22Rv1 (cell line): ENCODE data around the gene MBD2.

Experiments used
- H3K27ac ChIP-seq: fragments of 450-650 bp; 2 replicates; pipeline ENCODE4 v1.5.1; 2017
- ZFX ChIP-seq: fragments of 450-650 bp; IDR thresholded peaks from 2 replicates; pipeline ENCODE4 v1.6.1; 2017; ENCODE audit warnings: antibody characterized with exemption, borderline replicate concordance
- TF ChIP-seq, protein P1 (sequence below): fragments of 450-650 bp; IDR thresholded peaks from 2 replicates; pipeline ENCODE4 v1.5.1; 2017; ENCODE audit warnings: mild to moderate bottlenecking

The MBD2 gene

DNA sequence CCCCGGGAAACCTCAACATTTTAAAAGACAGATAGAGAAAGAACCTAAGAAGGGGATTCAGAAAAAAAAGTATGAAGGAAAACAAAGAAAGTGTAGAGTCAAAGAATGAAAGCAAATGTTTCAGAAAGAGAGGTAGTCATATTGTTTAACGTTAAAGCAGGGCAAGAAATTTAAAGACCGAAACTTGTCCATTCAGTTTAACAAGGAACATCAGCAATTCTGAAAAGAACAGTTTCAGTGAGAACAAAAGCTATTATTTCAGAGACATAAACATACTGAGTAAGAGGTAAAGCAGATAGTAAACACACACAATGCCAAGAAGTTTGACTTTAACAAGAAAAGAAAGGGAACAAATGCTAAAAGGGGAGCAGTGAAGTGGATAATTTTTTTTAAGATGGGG lies 41.1 kb downstream of the MBD2 start:
- no peak overlapping the region; the same call in 1 of the 2 replicates for H3K27ac ChIP-seq
- TF ChIP-seq ZFX = no peak
- TF ChIP-seq, protein P1, sequence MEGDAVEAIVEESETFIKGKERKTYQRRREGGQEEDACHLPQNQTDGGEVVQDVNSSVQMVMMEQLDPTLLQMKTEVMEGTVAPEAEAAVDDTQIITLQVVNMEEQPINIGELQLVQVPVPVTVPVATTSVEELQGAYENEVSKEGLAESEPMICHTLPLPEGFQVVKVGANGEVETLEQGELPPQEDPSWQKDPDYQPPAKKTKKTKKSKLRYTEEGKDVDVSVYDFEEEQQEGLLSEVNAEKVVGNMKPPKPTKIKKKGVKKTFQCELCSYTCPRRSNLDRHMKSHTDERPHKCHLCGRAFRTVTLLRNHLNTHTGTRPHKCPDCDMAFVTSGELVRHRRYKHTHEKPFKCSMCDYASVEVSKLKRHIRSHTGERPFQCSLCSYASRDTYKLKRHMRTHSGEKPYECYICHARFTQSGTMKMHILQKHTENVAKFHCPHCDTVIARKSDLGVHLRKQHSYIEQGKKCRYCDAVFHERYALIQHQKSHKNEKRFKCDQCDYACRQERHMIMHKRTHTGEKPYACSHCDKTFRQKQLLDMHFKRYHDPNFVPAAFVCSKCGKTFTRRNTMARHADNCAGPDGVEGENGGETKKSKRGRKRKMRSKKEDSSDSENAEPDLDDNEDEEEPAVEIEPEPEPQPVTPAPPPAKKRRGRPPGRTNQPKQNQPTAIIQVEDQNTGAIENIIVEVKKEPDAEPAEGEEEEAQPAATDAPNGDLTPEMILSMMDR = no peak

- H3K27ac ChIP-seq = no peak overlapping the region
- TF ChIP-seq ZFX = no peak
- TF ChIP-seq, protein P1 = no peak
These were observed 42.4 kb downstream of the MBD2 start for GRCh38 chr18:54181856-54182602.

- TF ChIP-seq, protein P1 = no peak
- TF ChIP-seq ZFX = no peak
- H3K27ac ChIP-seq = no peak overlapping the region
These were observed 50.4 kb downstream of the MBD2 start for GRCh38 chr18:54173980-54174630.

DNA sequence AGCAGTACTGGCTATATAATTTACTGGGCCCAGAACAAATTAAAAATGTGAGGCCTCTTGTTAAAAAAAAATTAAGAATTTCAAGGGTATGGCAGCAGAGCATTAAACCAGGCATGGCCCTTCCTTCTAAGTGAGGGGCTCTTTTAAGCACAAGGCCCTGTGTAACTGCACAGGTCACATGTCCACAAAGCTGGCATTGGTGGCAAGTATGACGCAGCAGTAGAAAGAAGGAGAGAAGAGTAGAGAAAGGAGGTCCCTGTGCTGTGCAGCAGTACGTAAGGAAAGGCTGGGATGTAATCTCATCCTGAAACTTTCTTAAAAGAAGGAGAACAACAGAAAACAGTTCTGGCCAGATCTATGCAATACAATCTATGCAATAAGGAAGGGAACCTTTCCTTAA lies 51.2 kb downstream of the MBD2 start:
- no peak for TF ChIP-seq ZFX
- TF ChIP-seq, protein P1 = no peak
- no peak overlapping the region for H3K27ac ChIP-seq

DNA sequence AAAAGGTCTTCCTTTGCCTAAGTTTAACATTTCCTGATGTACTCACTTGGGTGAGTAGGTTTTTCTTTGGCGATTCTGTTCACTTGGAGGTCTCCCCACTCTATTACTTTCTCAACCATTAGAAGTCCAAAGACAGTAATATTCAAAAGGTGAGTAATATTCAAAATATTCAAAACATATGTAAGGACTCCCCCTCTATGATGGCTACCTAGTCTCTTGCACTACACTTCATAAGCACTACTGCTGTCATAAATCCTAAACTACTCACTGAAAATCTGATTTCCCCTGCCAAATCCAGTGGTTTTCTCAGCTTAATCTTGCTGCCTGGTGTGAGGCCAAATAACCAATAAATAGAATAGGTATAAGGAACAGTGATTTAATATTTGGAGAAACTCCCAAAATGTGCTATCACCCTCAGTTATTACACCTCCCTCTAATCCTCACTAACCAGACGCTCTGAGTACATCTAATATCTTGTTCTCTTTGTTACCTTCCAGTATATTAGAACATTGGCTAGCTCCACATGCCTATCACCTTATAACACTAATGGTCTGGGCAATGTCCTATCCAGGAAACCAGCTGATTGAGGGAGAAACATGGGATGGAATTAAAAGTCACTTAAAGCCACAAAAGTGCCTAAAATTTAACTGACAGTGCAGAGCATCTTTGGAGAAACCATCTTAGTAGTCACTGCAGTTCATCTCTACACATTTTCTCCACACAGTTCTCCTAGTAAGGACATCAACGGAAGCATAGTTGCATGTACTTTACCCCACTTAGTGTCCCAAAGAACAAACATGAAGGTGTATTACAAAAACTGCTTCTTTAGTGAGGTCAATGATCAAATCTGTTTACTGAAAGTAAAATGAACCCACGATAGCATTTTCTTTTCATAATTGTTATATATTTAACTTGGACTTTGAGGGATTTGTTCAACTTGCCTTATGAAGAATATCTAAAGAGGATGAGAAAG lies 54.8 kb downstream of the MBD2 start:
- H3K27ac ChIP-seq = no peak overlapping the region
- TF ChIP-seq ZFX = no peak
- TF ChIP-seq, protein P1 = no peak

DNA sequence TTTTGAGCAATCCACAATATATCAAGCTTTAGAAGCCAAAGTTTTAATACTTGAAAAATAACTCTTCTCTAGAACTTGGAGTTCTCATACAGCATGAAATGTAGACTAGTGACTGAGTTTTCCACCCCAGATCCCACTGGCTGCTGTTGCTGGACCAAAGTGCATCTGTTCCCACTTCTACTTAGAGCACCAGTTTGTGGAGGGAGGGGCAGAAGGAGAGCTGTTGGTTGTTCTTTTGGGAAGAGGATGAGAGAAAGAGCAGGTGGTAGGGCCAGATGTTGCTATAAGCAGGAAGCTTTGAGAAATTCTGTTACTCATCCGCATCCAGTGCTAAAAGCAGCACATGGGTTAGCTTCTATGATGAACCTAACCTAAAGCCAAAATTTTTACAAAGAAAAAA lies 59.0 kb downstream of the MBD2 start:
- TF ChIP-seq ZFX = no peak

DNA sequence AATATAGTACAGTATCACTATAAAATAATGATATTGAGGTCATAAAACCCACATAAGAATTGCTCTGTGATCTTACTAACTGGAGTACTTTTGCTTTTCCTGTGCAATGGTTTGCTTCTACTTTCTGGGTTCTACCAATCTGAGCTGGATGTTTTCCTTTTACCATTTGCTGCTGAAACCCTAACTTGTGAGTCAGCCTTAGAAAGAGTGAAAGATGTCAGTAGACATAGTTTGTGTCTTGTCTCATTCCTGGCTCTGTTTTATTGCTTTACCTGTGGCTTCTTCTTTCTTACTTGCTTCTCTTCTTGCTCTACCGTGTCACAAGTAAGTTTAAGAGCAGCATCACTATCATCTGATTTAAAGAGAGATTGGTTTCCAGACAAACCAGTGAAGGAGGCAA lies 61.0 kb downstream of the MBD2 start:
- H3K27ac ChIP-seq = no peak overlapping the region
- TF ChIP-seq ZFX = no peak
- TF ChIP-seq, protein P1 = no peak

More for the DNA sequence above, 59.0 kb downstream of the MBD2 start:
- no peak overlapping the region for H3K27ac ChIP-seq
